IPS DF 19.7 (cell line): ENCODE data around the gene CSF1.
"Not testable (repeated sequence)": the region's sequence is repeated elsewhere in the genome, so short reads cannot be mapped to it uniquely, and the experiment has no call there.

Source experiments
- DNase-seq: peaks from one replicate; pipeline ENCODE4 v3.0.0-alpha.2; 2013; ENCODE audit warnings: low read depth, low spot score

The CSF1 gene

DNA sequence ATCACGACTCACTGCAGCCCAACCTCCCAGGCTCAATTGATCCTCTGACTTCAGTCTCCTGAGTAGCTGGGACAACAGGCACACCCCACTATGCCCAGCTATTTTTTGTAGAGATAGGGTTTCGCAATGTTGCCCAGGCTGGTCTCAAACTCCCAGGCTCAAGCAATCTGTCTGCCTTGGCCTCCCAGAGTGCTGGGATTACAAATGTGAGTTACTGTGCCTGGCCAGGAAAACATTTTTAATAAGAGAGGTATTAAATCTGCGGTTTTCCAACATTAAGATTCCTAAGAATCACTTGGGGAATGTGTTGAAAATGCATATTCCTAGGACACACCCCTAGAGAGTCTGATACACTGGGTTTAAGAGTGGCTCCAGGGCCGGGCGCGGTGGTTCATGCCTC is 8.7 kb downstream of the CSF1 start:
- no peak for DNase-seq

DNA sequence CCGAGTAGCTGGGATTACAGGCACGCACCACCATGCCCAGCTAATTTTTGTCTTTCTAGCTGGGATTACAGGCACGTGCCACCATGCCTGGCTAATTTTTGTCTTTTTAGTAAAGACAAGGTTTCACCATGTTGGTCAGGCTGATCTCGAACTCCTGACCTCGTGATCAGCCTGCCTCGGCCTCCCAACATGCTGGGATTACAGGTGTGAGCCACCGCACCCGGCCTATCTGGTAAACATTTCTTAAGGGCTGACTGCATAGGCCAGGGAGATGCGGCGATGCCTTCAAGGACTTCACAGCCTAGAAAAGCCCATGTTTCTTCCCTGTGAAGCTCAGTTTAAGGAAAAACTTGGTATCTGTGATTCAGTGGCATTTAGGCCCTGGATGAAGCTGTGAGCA is 9.7 kb downstream of the CSF1 start:
- not testable (repeated sequence) for DNase-seq

GRCh38 chr1:109922326-109922725 is 11.7 kb downstream of the CSF1 start:
- no peak for DNase-seq

DNA sequence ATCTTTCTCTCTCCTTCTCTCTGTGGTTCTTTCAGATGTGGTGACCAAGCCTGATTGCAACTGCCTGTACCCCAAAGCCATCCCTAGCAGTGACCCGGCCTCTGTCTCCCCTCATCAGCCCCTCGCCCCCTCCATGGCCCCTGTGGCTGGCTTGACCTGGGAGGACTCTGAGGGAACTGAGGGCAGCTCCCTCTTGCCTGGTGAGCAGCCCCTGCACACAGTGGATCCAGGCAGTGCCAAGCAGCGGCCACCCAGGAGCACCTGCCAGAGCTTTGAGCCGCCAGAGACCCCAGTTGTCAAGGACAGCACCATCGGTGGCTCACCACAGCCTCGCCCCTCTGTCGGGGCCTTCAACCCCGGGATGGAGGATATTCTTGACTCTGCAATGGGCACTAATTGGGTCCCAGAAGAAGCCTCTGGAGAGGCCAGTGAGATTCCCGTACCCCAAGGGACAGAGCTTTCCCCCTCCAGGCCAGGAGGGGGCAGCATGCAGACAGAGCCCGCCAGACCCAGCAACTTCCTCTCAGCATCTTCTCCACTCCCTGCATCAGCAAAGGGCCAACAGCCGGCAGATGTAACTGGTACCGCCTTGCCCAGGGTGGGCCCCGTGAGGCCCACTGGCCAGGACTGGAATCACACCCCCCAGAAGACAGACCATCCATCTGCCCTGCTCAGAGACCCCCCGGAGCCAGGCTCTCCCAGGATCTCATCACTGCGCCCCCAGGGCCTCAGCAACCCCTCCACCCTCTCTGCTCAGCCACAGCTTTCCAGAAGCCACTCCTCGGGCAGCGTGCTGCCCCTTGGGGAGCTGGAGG is 12.7 kb downstream of the CSF1 start:
- DNase-seq: peak; percentile 23

DNA sequence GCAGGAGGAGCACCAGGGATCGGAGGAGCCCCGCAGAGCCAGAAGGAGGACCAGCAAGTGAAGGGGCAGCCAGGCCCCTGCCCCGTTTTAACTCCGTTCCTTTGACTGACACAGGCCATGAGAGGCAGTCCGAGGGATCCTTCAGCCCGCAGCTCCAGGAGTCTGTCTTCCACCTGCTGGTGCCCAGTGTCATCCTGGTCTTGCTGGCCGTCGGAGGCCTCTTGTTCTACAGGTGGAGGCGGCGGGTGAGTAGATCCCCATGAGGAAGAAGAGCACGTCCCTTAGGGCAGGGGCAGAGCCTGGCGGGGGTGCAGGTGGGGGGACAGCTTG is 13.3 kb downstream of the CSF1 start:
- no peak for DNase-seq

- no peak for DNase-seq
Observed at GRCh38 chr1:109924316-109924715, 13.7 kb downstream of the CSF1 start.

DNA sequence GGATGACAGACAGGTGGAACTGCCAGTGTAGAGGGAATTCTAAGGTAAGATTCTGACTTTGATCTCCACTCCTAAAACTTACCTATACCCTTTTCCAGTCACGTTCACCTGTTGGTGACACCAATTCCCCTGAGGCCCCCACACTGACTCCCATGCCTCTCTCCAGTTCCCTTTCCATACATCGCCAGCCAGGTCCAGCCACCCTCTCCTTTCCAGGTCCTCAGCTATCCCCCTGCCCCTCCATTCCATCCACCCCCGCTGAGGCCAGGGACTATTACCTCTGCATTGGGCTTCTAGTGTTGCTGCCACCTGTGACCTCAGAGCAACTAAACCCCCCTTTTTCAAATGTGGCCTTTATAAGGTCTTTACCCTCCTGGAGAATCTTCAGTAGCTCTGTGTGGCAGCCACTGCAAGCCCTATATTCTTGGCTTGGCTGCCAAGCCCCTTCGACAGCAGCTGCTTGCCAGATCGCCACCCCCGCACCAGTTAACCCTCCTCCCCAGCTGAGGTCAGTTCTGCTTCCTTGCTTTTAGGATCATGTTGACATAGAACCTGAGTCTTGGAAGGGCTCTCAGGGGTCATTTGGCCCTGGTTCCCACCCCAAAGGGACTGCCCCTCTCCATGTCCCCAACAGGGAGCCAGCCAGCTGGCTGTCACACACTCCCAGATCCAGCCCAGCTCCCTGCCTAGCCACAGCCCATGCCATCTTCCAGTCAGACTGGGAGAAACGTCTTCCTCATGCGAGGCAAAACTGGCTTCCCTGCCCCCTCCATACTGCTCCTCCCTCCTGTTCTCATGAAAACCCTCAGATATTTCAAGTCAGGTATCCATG is 14.7 kb downstream of the CSF1 start:
- no peak for DNase-seq

GRCh38 chr1:109926662-109927300 is 16.1 kb downstream of the CSF1 start:
- DNase-seq: no peak

DNA sequence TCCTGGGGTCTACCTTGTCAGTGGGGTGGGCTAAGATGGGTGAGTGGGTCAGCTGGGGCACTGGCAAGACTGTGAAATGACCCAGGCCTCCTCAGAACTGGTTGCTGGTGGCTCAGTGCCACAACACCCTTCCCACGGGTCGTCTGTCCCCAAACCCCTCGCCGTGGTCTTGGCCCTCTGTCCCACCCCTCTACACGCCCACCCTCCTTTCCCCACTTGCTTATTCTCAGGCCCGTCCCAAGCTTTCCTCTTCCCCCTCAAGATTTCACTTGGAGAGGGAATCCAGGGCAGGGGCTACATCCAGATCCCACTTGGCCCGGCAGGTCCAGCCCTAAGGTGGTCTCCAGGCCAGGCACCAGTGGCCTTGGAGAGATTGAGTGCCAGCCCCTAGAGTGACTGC is 16.7 kb downstream of the CSF1 start:
- no peak for DNase-seq

DNA sequence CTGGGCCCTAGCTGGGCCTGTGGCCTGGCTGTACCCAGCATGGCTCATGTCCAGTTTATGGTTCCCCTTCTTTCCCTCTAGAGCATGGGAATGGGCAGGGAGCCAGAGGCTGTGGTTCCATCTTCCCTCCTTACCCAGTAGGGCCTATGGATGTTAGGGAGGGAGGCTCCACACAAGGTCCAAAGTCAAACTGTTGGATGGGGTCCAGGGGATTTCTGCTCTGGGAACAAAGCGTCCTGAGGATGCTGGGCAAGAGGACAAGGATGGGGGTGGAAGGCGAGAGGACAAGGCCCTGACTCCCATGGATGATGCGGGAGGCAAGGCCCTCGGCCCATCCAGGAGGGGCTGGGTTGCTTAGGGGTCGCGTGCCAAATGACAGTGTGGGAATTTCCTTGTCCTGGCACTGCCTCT is 17.3 kb downstream of the CSF1 start:
- no peak for DNase-seq

GRCh38 chr1:109928591-109929111 is 18.0 kb downstream of the CSF1 start:
- DNase-seq: no peak

DNA sequence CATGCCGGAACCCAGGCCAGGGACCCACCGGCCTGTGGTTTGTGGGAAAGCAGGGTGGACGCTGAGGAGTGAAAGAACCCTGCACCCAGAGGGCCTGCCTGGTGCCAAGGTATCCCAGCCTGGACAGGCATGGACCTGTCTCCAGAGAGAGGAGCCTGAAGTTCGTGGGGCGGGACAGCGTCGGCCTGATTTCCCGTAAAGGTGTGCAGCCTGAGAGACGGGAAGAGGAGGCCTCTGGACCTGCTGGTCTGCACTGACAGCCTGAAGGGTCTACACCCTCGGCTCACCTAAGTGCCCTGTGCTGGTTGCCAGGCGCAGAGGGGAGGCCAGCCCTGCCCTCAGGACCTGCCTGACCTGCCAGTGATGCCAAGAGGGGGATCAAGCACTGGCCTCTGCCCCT is 18.5 kb downstream of the CSF1 start:
- DNase-seq: no peak

GRCh38 chr1:109929588-109930251 is 19.1 kb downstream of the CSF1 start:
- DNase-seq: no peak

- DNase-seq: no peak
Observed at GRCh38 chr1:109930252-109930993, 19.8 kb downstream of the CSF1 start.

DNA sequence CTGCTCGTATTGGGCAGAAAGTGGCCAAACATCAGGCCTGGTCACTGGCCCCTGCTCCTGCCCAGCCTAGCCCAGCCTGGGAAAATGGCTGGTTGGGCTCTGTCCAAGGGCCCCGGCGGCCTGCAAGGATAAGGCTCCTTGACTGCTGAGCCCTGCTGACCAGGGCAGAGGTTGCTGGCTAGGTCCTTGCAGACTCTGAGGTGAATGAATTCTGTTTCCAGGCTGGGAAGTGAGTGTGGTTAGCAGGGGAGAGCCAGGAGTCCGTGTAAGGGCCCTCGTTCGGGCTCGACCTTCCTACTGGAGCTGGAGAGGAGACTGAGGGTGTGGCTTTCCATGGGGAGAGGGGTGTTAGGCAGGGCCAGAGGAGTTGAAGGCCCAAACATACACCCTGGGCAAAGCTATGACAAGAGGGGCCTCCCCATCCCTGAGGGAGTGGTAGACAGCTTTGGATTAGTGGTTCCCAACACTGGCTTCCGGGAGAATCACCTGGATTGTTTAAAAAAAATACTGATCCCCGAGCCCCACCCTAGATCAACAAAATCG is 20.6 kb downstream of the CSF1 start:
- peak; percentile 85 for DNase-seq

GRCh38 chr1:109931911-109932636 is 21.4 kb downstream of the CSF1 start:
- no peak for DNase-seq

GRCh38 chr1:109932679-109933078 is 22.0 kb downstream of the CSF1 start:
- no peak for DNase-seq

- no peak for DNase-seq
Observed at GRCh38 chr1:109933856-109934711, 23.4 kb downstream of the CSF1 start.

GRCh38 chr1:109935451-109935900 is 24.8 kb downstream of the CSF1 start:
- DNase-seq: no peak
